ENCODE measurements around the gene CCDC88C.

The CCDC88C gene

GRCh38 chr14:91326514-91327249, 90.9 kb downstream of the CCDC88C start:
- DNase-seq, result no peak

- no peak for DNase-seq
Observed at GRCh38 chr14:91324606-91325575, 92.7 kb downstream of the CCDC88C start.

- DNase-seq, result peak; percentile 92
Observed at GRCh38 chr14:91323671-91324605, 93.7 kb downstream of the CCDC88C start.

GRCh38 chr14:91323031-91323430, 94.6 kb downstream of the CCDC88C start:
- no peak for DNase-seq

GRCh38 chr14:91322623-91323022, 95.0 kb downstream of the CCDC88C start:
- DNase-seq, result no peak

- DNase-seq, result no peak
Observed at GRCh38 chr14:91321131-91321530, 96.5 kb downstream of the CCDC88C start.

- no peak for DNase-seq
Observed at GRCh38 chr14:91320266-91320665, 97.4 kb downstream of the CCDC88C start.

- no peak for DNase-seq
Observed at GRCh38 chr14:91318911-91319310, 98.7 kb downstream of the CCDC88C start.

GRCh38 chr14:91317381-91318308, 100.0 kb downstream of the CCDC88C start:
- DNase-seq, result peak; percentile 83

- DNase-seq, result no peak
Observed at GRCh38 chr14:91316761-91317160, 100.9 kb downstream of the CCDC88C start.

GRCh38 chr14:91315844-91316267, 101.8 kb downstream of the CCDC88C start:
- peak; percentile 90 for DNase-seq

- no peak for DNase-seq
Observed at GRCh38 chr14:91313852-91314251, 103.8 kb downstream of the CCDC88C start.

GRCh38 chr14:91313154-91313850, 104.3 kb downstream of the CCDC88C start:
- no peak for DNase-seq

GRCh38 chr14:91311284-91311662, 106.3 kb downstream of the CCDC88C start:
- DNase-seq, result peak; percentile 82

- peak; percentile 64 for DNase-seq
Observed at GRCh38 chr14:91310606-91311283, 106.9 kb downstream of the CCDC88C start.

GRCh38 chr14:91309756-91310280, 107.8 kb downstream of the CCDC88C start:
- DNase-seq, result no peak

GRCh38 chr14:91308337-91308736, 109.3 kb downstream of the CCDC88C start:
- no peak for DNase-seq

GRCh38 chr14:91307652-91308051, 110.0 kb downstream of the CCDC88C start:
- no peak for DNase-seq

- no peak for DNase-seq
Observed at GRCh38 chr14:91307046-91307445, 110.6 kb downstream of the CCDC88C start.

GRCh38 chr14:91306547-91306946, 111.1 kb downstream of the CCDC88C start:
- no peak for DNase-seq

All from CD4-positive, alpha-beta T cell treated with Interleukin-21 for 1 hour (primary cell).